Caco-2 (cell line): ENCODE results near the gene ABCD1. TPM values are rescaled to one million over a fixed set of nuclear protein-coding genes. Genes with fewer than 3 reads are reported as not detected.

Experiments used
- BruUV-seq: library from RNA; stranded (reverse); fragments of 400-500 nt; replicated peaks from 2 replicates; lab custom pipeline; 2021; lab: Mats Ljungman, UMichigan
- CTCF ChIA-PET: fragments of 300-600 bp; sonication (Branson Sonifier 250); formaldehyde crosslinking; loops from one replicate; lab custom pipeline; 2022; ENCODE audit warnings: antibody characterized with exemption; lab: Charles Lee
- POLR2A ChIA-PET: fragments of 300-600 bp; sonication (Branson Sonifier 250); formaldehyde crosslinking; loops from one replicate; lab custom pipeline; 2022; ENCODE audit warnings: antibody characterized with exemption; lab: Charles Lee
- DNase-seq, 2 experiments: peaks; one replicate each; pipeline versions ENCODE4 v3.0.0 to v3.0.0-alpha.2; 2020 to 2022
- H3K27me3 ChIP-seq: replicated peaks from 2 replicates; pipeline ENCODE4 v1.6.0; 2011; ENCODE audit warnings: low read length; ENCODE audit not compliant: control insufficient read depth, insufficient read depth
- H3K36me3 ChIP-seq: 2 replicates; pipeline ENCODE4 v1.5.1; 2011; ENCODE audit warnings: low read length; ENCODE audit not compliant: control insufficient read depth, insufficient read depth
- H3K4me1 ChIP-seq: fragments of 250-450 bp; sonication (Bioruptor Pico); 2 replicates; pipeline ENCODE4 v1.5.1; 2020; ENCODE audit warnings: mild to moderate bottlenecking
- H3K4me3 ChIP-seq: 2 replicates; pipeline ENCODE4 v1.5.1; 2011; ENCODE audit warnings: low read depth, mild to moderate bottlenecking, control low read depth, low read length
- H3K9me3 ChIP-seq: fragments of 250-450 bp; sonication (Bioruptor Pico); 2 replicates; pipeline ENCODE4 v1.5.1; 2020; ENCODE audit warnings: mild to moderate bottlenecking, moderate library complexity
- H3K27ac Mint-ChIP-seq: one replicate; pipeline ENCODE4 v1.8.0; 2022; ENCODE audit warnings: mixed read lengths; ENCODE audit not compliant: unreplicated experiment
- H3K27me3 Mint-ChIP-seq: one replicate; pipeline ENCODE4 v1.8.0; 2022; ENCODE audit warnings: mixed read lengths; ENCODE audit not compliant: insufficient read depth, unreplicated experiment
- H3K36me3 Mint-ChIP-seq: one replicate; pipeline ENCODE4 v1.8.0; 2022; ENCODE audit warnings: mild to moderate bottlenecking, mixed read lengths; ENCODE audit not compliant: insufficient read depth, unreplicated experiment
- H3K4me1 Mint-ChIP-seq: one replicate; pipeline ENCODE4 v1.8.0; 2022; ENCODE audit warnings: low read depth, mixed read lengths; ENCODE audit not compliant: unreplicated experiment
- H3K4me3 Mint-ChIP-seq: one replicate; pipeline ENCODE4 v1.8.0; 2022; ENCODE audit warnings: mild to moderate bottlenecking, moderate library complexity, mixed read lengths; ENCODE audit not compliant: unreplicated experiment
- H3K9me3 Mint-ChIP-seq: one replicate; pipeline ENCODE4 v1.8.0; 2022; ENCODE audit warnings: mixed read lengths; ENCODE audit not compliant: unreplicated experiment
- intact Hi-C: fragments of 100-400 bp; cut with micrococcal nuclease; formaldehyde crosslinking; loops from one replicate; pipeline ENCODE4 v1.10.0; 2022; ENCODE audit not compliant: unreplicated experiment
- total RNA-seq: library from RNA; stranded (reverse); gene quantifications from 2 replicates; pipeline ENCODE4 v1.2.3, GENCODE V29; 2022
- TF ChIP-seq, protein P1 (sequence below), 2 experiments: fragments of 200-600 bp in 1 of 2; IDR thresholded peaks; 1 replicate in 1 of 2; 2 replicates in 1 of 2; pipeline versions ENCODE4 v1.5.1 to v1.8.0; 2011 to 2022; ENCODE audit warnings: antibody characterized with exemption in 1 of 2, control low read depth in 1 of 2, inconsistent platforms in 1 of 2, low read depth in 1 of 2, low read length in 1 of 2, mild to moderate bottlenecking in 1 of 2, moderate library complexity in 1 of 2; ENCODE audit not compliant: insufficient read depth in 1 of 2, severe bottlenecking in 1 of 2, unreplicated experiment in 1 of 2

The ABCD1 gene
- total RNA-seq, 1 experiment from 2014 or later: 4.3 TPM

DNA sequence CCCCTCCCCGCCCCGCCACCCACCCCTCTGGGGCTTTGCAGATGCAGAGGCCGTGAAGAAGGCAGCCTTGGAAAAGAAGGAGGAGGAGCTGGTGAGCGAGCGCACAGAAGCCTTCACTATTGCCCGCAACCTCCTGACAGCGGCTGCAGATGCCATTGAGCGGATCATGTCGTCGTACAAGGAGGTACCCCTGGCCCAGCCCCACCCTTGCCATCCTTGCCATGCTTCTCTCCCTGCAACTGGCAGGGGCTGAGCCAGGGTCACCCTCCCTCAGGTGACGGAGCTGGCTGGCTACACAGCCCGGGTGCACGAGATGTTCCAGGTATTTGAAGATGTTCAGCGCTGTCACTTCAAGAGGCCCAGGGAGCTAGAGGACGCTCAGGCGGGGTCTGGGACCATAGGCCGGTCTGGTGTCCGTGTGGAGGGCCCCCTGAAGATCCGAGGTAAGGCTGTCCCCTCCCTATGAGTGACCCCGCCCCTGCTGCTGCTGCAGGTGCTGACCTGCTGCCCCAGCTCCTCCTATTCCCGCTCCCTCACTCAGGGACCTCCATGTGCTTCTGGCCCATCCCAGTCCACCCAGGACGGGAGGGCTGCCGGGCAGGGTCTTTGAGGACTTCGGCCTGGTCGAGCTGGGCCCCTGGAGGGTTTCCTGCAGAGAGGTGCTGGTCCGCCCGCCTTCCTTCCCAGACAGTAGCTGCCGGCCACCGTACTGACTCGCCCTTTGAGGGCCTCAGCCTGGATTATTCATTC lies 11.6 kb downstream of the ABCD1 start:
- H3K27me3 Mint-ChIP-seq: no peaks in the 10 kb centered on the region
- ChIA-PET CTCF (no interaction called here), POLR2A (no interaction called here)
- TF ChIP-seq, protein P1, sequence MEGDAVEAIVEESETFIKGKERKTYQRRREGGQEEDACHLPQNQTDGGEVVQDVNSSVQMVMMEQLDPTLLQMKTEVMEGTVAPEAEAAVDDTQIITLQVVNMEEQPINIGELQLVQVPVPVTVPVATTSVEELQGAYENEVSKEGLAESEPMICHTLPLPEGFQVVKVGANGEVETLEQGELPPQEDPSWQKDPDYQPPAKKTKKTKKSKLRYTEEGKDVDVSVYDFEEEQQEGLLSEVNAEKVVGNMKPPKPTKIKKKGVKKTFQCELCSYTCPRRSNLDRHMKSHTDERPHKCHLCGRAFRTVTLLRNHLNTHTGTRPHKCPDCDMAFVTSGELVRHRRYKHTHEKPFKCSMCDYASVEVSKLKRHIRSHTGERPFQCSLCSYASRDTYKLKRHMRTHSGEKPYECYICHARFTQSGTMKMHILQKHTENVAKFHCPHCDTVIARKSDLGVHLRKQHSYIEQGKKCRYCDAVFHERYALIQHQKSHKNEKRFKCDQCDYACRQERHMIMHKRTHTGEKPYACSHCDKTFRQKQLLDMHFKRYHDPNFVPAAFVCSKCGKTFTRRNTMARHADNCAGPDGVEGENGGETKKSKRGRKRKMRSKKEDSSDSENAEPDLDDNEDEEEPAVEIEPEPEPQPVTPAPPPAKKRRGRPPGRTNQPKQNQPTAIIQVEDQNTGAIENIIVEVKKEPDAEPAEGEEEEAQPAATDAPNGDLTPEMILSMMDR (IDR thresholded peaks at IDR 0.05; ENCODE audit: insufficient read depth in 1 of 2, low read depth in 1 of 2, low read length in 1 of 2, severe bottlenecking in 1 of 2, unreplicated experiment in 1 of 2): no peak
- no peak for DNase-seq
- no peak overlapping the region for H3K4me3 Mint-ChIP-seq
- Histone ChIP-seq H3K9me3 (no peaks in the 10 kb centered on the region), H3K27me3 (no peaks in the 10 kb centered on the region), H3K4me3 (no peak overlapping the region), H3K4me1 (no peaks in the 10 kb centered on the region), H3K36me3 (no peaks in the 10 kb centered on the region)
- no peaks in the 10 kb centered on the region for H3K9me3 Mint-ChIP-seq
- no peaks in the 10 kb centered on the region for H3K36me3 Mint-ChIP-seq
- intact Hi-C loops: no loop called here
- no peaks in the 10 kb centered on the region for H3K4me1 Mint-ChIP-seq
- H3K27ac Mint-ChIP-seq: no peak overlapping the region
- no TSS peak for BruUV-seq

DNA sequence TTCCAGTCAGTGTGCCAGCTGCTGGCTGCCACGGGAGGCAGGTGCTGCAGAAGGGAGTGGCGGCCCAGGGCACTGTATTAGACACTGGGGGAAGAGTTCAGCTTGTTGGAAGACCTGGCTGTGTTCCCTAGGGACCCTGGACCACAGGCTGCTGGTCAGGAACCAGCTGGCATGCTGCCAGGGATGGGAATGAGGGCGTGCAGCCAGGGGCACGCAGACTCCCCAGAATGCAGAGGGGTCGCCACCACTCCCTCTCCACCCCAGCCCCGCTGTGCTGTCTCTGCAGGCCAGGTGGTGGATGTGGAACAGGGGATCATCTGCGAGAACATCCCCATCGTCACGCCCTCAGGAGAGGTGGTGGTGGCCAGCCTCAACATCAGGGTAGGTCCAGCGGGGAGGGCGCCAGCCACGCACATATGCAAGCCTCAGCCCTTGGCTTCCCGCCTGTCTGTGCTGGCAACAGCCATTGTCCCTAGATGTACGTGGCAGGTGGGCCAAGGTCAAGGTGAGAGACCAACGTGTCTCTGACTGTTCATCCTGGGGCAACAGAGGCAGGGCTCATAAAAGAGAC lies 12.3 kb downstream of the ABCD1 start:
- no TSS peak for BruUV-seq
- H3K27me3 ChIP-seq: no peaks in the 10 kb centered on the region
- CTCF ChIA-PET: no interaction called here
- Mint-ChIP-seq H3K9me3 (no peaks in the 10 kb centered on the region), H3K27me3 (no peaks in the 10 kb centered on the region), H3K36me3 (no peaks in the 10 kb centered on the region), H3K4me3 (no peak overlapping the region), H3K27ac (no peak overlapping the region), H3K4me1 (no peaks in the 10 kb centered on the region)
- POLR2A ChIA-PET: no interaction called here
- no peak overlapping the region for H3K4me3 ChIP-seq
- intact Hi-C loops: no loop called here
- TF ChIP-seq, protein P1 (IDR thresholded peaks at IDR 0.05; ENCODE audit: insufficient read depth in 1 of 2, low read depth in 1 of 2, low read length in 1 of 2, severe bottlenecking in 1 of 2, unreplicated experiment in 1 of 2): no peak
- H3K9me3 ChIP-seq: no peaks in the 10 kb centered on the region
- H3K36me3 ChIP-seq: no peaks in the 10 kb centered on the region
- no peaks in the 10 kb centered on the region for H3K4me1 ChIP-seq
- DNase-seq: no peak

DNA sequence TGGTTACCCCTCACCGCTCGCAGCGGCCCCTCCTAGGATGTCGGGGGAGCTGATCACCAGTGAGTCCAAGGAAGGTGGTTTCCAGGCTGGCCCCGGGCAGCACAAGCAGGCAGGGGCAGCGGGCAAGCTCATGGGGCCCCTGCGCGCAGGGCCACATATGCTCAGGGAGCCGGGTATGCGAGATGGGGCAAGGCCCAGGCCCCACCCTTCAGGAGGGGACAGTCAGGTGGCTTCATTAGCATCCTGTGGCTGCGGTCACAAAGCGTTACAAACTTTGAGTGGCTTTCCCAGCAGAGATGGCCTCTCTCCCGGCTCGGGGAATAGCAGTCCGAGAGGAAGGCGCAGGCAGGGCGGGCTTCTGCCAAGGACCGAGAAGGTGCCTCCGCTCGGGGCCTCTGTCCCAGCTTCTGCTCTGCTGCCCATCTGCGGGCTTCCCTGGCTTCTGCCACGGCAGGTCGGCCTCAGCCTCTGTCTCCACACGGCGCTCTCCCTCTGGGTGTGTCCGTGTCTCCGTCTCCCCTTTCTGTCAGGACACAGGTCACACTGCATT lies 13.5 kb downstream of the ABCD1 start:
- no peaks in the 10 kb centered on the region for H3K9me3 ChIP-seq
- DNase-seq: no peak
- no peak overlapping the region for H3K4me3 ChIP-seq
- H3K27me3 Mint-ChIP-seq: no peaks in the 10 kb centered on the region
- intact Hi-C loops: no loop called here
- BruUV-seq: no TSS peak
- CTCF ChIA-PET: no interaction called here
- H3K4me3 Mint-ChIP-seq: no peak overlapping the region
- no peaks in the 10 kb centered on the region for H3K36me3 Mint-ChIP-seq
- TF ChIP-seq, protein P1 (IDR thresholded peaks at IDR 0.05; ENCODE audit: insufficient read depth in 1 of 2, low read depth in 1 of 2, low read length in 1 of 2, severe bottlenecking in 1 of 2, unreplicated experiment in 1 of 2): no peak
- H3K27ac Mint-ChIP-seq: no peak overlapping the region
- no peaks in the 10 kb centered on the region for H3K9me3 Mint-ChIP-seq
- no peaks in the 10 kb centered on the region for H3K4me1 ChIP-seq
- no peaks in the 10 kb centered on the region for H3K36me3 ChIP-seq
- POLR2A ChIA-PET: no interaction called here
- H3K4me1 Mint-ChIP-seq: no peaks in the 10 kb centered on the region
- H3K27me3 ChIP-seq: no peaks in the 10 kb centered on the region
